Measurements from ENCODE around the gene RALGAPA2.

GRCh38 chr20:20395903-20396568, 316.4 kb downstream of the RALGAPA2 start:
- TF ChIP-seq CTCF (IDR thresholded peaks at IDR 0.05) (no peak), POLR2AphosphoS5 (IDR thresholded peaks at IDR 0.05) (no peak), POLR2A (IDR thresholded peaks at IDR 0.05) (no peak)
